ENCODE results near the gene ACTL6A.

GRCh38 chr3:179536256-179536655, 26.5 kb upstream of the ACTL6A start:
- TF ChIP-seq CTCF (conservative IDR thresholded peaks at IDR 0.05; ENCODE audit: low read length) (no peak), EZH2phosphoT487 (IDR thresholded peaks at IDR 0.05; ENCODE audit: borderline replicate concordance) (no peak)

Data from Loucy (cell line).